IPS DF 6.9 (cell line): Measurements from ENCODE around the gene DLGAP3.

ENCODE experiments used
- DNase-seq: peaks from one replicate; pipeline ENCODE4 v3.0.0-alpha.2; 2013; ENCODE audit warnings: low read depth, low spot score
- H3K27ac ChIP-seq: one replicate; pipeline ENCODE4 v1.5.1; 2013; ENCODE audit warnings: low read length, control low read depth
- H3K27me3 ChIP-seq: 2 replicates; pipeline ENCODE4 v1.6.1; 2013; ENCODE audit warnings: mild to moderate bottlenecking, low read length; ENCODE audit not compliant: control insufficient read depth, insufficient read depth
- H3K36me3 ChIP-seq: 2 replicates; pipeline ENCODE4 v1.6.1; 2013; ENCODE audit warnings: low read length; ENCODE audit not compliant: control insufficient read depth, insufficient read depth
- H3K4me1 ChIP-seq: 2 replicates; pipeline ENCODE4 v1.6.1; 2013; ENCODE audit warnings: low read length; ENCODE audit not compliant: control insufficient read depth, insufficient read depth
- H3K4me3 ChIP-seq: 2 replicates; pipeline ENCODE4 v1.5.1; 2013; ENCODE audit warnings: mild to moderate bottlenecking, low read length
- H3K9me3 ChIP-seq: 2 replicates; pipeline ENCODE4 v1.6.1; 2013; ENCODE audit warnings: low read length, inconsistent platforms; ENCODE audit not compliant: control insufficient read depth, insufficient read depth
- WGBS: extraction: QIAGEN DNeasy Blood & Tissue Kit; methylation state at CpG from one replicate; pipeline ENCODE4 v1.1.7; 2013; ENCODE audit warnings: mixed read lengths, missing lambda C conversion rate; ENCODE audit not compliant: insufficient read length, insufficient coverage; 5-methylcytosine and 5-hydroxymethylcytosine counted together

The DLGAP3 gene, protein sequence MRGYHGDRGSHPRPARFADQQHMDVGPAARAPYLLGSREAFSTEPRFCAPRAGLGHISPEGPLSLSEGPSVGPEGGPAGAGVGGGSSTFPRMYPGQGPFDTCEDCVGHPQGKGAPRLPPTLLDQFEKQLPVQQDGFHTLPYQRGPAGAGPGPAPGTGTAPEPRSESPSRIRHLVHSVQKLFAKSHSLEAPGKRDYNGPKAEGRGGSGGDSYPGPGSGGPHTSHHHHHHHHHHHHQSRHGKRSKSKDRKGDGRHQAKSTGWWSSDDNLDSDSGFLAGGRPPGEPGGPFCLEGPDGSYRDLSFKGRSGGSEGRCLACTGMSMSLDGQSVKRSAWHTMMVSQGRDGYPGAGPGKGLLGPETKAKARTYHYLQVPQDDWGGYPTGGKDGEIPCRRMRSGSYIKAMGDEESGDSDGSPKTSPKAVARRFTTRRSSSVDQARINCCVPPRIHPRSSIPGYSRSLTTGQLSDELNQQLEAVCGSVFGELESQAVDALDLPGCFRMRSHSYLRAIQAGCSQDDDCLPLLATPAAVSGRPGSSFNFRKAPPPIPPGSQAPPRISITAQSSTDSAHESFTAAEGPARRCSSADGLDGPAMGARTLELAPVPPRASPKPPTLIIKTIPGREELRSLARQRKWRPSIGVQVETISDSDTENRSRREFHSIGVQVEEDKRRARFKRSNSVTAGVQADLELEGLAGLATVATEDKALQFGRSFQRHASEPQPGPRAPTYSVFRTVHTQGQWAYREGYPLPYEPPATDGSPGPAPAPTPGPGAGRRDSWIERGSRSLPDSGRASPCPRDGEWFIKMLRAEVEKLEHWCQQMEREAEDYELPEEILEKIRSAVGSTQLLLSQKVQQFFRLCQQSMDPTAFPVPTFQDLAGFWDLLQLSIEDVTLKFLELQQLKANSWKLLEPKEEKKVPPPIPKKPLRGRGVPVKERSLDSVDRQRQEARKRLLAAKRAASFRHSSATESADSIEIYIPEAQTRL

DNA sequence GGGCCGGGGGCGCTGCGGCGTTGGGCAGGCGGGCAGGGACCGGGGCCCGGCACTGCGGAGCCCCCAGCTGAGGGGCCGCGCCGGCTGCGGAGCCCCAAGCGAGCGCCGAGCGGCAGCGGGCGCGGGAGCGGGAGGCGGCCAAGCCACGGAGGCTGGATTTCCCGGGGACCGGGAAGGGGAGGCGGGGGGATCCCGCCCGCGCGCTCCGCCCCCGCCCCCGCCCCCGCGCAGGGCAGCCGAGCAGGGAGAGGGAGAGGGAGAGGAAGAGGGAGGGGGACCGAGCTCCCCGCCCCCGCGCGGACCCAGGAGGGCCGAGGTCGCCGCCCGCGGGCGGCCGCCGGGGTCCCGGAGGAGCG is at the start of gene DLGAP3:
Gene DLGAP3, minus strand, starts transcription at position 154 of the 356 bp plus-strand sequence. CDS start 24,267 bp downstream, outside the sequence.
- Histone ChIP-seq H3K27ac (no peak within 1 kb of the TSS), H3K4me3 (peak within 1 kb of the TSS; percentile 73), H3K4me1 (peaks cover 4% of the 10 kb centered on the region; the same call in 1 of the 2 replicates), H3K36me3 (no peaks in the 10 kb centered on the region), H3K27me3 (peaks cover 6% of the 10 kb centered on the region; the same call in 1 of the 2 replicates), H3K9me3 (no peaks in the 10 kb centered on the region)
- DNase-seq = no peak
- no CpG with 5 or more reads among the region's 50 CpGs for WGBS

DNA sequence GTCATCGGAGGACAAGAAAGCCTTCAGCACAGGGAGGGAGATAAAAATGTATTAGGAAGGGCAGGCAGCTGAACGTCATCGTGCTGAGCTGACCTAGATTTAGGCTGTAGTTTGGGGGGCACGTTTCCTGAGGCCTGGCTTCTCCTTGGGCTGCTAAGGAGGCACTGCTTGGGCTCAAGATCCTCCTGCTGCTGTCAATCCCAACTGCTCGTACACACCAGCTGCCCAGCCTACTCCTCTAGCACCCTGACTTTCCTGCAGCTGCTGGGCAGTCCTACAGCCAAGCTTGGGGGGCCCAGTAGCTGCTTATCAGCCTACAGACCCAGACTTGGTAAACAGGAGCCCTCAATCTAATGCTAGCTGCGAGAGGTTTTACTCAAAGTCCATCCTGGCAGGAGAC is 49.5 kb upstream of the DLGAP3 start:
- Histone ChIP-seq H3K4me1 (peaks cover 1% of the 10 kb centered on the region; the same call in 1 of the 2 replicates), H3K36me3 (no peaks in the 10 kb centered on the region; the same call in 1 of the 2 replicates), H3K27me3 (no peaks in the 10 kb centered on the region), H3K9me3 (no peaks in the 10 kb centered on the region), H3K27ac (no peak overlapping the region), H3K4me3 (no peak overlapping the region)
- WGBS = no CpG with 5 or more reads among the region's 6 CpGs
- DNase-seq = no peak

DNA sequence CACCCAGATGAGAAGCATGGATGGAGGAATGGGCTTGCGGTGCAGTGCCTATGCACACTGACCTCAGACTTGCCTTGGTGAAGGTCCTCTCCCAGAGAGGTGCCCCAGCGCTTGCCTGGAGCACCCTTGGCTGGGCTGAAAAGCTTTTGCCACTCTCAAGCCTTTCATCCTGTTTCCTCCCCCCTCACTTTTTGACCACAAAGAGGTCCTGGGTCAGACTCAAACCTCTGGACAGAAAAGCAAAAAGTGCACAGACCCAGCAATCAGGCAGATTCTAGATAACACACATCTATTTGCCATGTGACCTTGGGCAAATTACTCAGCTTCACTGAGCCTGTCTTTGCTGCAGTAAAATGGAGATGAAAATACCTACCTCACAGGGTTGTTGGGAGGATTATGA is 48.4 kb upstream of the DLGAP3 start:
- Histone ChIP-seq H3K27me3 (no peaks in the 10 kb centered on the region), H3K36me3 (no peaks in the 10 kb centered on the region; the same call in 1 of the 2 replicates), H3K9me3 (no peaks in the 10 kb centered on the region), H3K4me3 (no peak overlapping the region), H3K4me1 (peaks cover 1% of the 10 kb centered on the region; the same call in 1 of the 2 replicates), H3K27ac (no peak overlapping the region)
- WGBS = no CpG with 5 or more reads among the region's 2 CpGs
- no peak for DNase-seq

DNA sequence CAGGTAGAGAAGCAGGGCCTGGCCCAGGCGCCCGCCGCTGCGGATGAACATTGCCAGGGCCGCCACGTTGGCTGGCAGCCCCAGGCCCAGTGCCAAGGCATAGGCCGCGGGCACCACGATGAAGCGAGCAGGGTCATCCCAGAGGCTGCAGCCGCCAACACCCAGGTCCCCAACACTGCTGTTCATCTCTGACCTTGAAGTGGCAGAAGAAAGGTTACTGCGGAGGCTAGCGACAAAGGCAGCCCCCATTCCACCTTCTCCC is 47.7 kb upstream of the DLGAP3 start:
- no peak overlapping the region for H3K4me3 ChIP-seq

DNA sequence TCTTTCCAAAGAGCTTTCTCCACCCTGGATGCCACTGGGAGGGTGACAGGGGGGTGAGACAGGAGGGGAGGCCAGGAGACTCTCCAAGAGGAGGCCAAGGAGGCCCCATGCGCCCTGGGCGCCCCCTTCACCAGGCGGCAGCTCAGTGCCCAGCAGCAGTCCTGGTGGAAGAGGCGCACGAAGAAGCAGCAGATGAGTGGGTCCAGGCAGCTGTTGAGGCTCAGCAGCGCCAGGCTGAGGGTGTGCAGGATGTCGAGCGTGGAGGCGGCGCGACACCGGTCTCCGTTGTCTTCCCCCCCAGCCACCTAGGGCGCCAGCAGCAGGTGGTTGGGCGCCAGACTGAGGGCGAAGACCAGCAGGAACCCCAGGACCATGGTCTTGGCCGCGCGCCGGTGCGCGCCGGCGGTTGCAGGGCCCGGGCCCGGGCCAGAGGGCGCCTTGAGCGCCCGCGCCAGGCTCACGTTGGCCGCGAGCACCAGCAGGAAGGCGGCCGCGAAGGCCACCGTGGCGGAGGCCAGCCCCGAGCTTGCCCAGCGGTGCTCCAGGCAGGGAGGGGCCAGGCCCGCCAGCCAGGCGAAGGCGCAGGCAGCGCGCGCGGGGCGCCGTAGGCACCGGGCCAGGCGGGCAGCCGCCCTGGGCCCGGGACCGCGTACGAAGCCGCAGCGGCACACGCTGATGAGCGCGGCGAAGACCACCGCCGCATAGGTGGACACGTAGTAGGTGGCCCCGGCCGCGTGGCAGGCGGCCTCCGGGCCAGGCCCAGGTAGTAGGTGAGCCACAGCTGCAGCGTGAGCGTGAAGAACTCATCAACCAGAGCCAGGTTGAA is 47.1 kb upstream of the DLGAP3 start:
- Histone ChIP-seq H3K27me3 (no peaks in the 10 kb centered on the region), H3K4me3 (no peak overlapping the region), H3K4me1 (peaks cover 1% of the 10 kb centered on the region; the same call in 1 of the 2 replicates), H3K9me3 (no peaks in the 10 kb centered on the region), H3K27ac (no peak overlapping the region), H3K36me3 (no peaks in the 10 kb centered on the region; the same call in 1 of the 2 replicates)
- DNase-seq = no peak
- WGBS = no CpG with 5 or more reads among the region's 72 CpGs

More for the DNA sequence above, 47.7 kb upstream of the DLGAP3 start:
- no peak overlapping the region for H3K27ac ChIP-seq
- peaks cover 1% of the 10 kb centered on the region; the same call in 1 of the 2 replicates for H3K4me1 ChIP-seq
- H3K9me3 ChIP-seq = no peaks in the 10 kb centered on the region
- no peaks in the 10 kb centered on the region for H3K27me3 ChIP-seq
- DNase-seq = no peak
- WGBS = no CpG with 5 or more reads among the region's 13 CpGs
- no peaks in the 10 kb centered on the region; the same call in 1 of the 2 replicates for H3K36me3 ChIP-seq

DNA sequence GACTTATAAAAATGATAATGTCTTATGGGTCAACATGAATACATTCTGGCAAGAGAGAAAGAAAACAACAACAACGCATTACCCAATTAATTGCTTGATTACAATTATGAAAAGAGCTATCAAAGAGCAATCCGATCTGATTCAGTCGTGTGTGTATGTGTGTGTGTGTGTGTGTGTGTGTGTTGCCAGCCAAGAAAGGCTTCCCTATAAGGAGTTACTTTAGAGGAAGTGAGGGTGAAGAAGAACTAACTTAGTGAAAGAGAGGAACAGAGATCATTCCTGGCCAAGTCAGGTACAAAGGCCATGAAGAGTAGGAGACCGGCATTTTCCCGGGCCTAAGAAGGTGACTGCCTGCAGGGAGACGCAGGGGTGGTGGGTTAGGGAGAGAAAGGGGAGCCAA is 46.3 kb upstream of the DLGAP3 start:
- no CpG with 5 or more reads among the region's 6 CpGs for WGBS
- no peaks in the 10 kb centered on the region for H3K27me3 ChIP-seq
- H3K9me3 ChIP-seq = no peaks in the 10 kb centered on the region
- no peak for DNase-seq
- peaks cover 3% of the 10 kb centered on the region for H3K4me1 ChIP-seq
- no peaks in the 10 kb centered on the region; the same call in 1 of the 2 replicates for H3K36me3 ChIP-seq
- H3K4me3 ChIP-seq = no peak overlapping the region
- H3K27ac ChIP-seq = no peak overlapping the region

DNA sequence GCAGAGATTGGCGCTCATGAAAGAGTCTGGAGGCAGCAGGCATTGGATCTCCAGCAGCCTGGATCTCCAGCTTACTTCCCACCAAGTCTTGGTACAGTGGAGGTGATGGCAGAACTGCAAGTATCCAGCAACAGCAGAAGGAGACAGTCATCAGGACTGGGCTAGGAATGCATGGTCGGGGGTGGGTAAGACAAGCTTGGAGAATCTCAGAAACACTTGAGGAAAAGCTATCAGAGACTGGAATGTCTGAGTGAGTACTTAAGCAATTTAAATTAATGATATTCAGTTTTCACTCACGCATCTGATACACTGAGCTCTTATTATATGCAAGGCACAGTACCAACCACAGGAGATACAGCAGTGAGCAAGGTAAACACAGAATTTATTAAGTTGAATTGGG is 45.9 kb upstream of the DLGAP3 start:
- WGBS = no CpG with 5 or more reads among the region's 3 CpGs
- H3K27ac ChIP-seq = no peak overlapping the region
- no peaks in the 10 kb centered on the region for H3K9me3 ChIP-seq
- H3K36me3 ChIP-seq = no peaks in the 10 kb centered on the region; the same call in 1 of the 2 replicates
- no peaks in the 10 kb centered on the region for H3K27me3 ChIP-seq
- no peak overlapping the region for H3K4me3 ChIP-seq
- H3K4me1 ChIP-seq = peaks cover 3% of the 10 kb centered on the region
- DNase-seq = no peak

DNA sequence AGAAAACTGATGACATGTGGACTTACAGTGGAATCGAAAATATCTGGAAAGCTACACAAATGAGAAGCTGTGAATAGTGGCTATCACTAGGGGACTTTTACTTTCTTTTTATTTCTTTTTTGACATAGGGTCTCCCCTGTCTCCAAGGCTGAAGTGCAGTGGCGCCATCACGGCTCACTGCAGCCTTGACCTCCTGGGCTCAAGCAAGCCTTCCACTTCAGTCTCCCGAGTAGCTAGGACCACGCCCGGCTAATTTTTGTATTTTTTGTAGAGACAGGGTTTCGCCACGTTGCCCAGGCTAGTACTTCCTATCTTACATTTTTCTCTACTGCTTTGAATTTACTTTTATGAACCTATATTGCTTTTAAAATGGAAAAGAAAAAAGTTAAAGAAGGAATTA is 45.2 kb upstream of the DLGAP3 start:
- no peaks in the 10 kb centered on the region for H3K9me3 ChIP-seq
- H3K4me3 ChIP-seq = no peak overlapping the region
- H3K36me3 ChIP-seq = no peaks in the 10 kb centered on the region; the same call in 1 of the 2 replicates
- DNase-seq = no peak
- peaks cover 3% of the 10 kb centered on the region for H3K4me1 ChIP-seq
- H3K27me3 ChIP-seq = no peaks in the 10 kb centered on the region
- no peak overlapping the region for H3K27ac ChIP-seq
- WGBS = no CpG with 5 or more reads among the region's 8 CpGs

DNA sequence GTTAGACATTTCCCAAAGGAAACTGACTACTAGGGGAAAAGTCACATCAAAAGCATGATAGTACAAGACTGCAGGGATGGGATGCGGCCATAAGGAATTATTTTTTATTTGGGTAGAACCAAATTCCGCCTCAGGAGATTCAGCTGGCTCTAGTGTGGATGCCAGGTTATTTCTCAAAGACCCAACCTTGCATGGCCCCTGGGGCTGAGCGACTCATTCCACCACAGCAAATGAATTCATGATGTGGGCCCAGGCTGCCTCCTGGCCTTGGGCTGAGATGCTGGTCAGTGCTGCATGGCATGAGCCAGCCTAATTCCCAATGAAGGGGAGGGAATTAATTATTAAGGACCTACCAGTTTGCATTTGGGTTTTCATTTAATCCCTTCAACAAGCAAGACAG is 43.9 kb upstream of the DLGAP3 start:
- no peaks in the 10 kb centered on the region for H3K9me3 ChIP-seq
- H3K4me3 ChIP-seq = no peak overlapping the region
- no peaks in the 10 kb centered on the region for H3K27me3 ChIP-seq
- DNase-seq = no peak
- H3K27ac ChIP-seq = no peak overlapping the region
- no peaks in the 10 kb centered on the region; the same call in 1 of the 2 replicates for H3K36me3 ChIP-seq
- H3K4me1 ChIP-seq = peaks cover 3% of the 10 kb centered on the region
- WGBS = no CpG with 5 or more reads among the region's 3 CpGs

DNA sequence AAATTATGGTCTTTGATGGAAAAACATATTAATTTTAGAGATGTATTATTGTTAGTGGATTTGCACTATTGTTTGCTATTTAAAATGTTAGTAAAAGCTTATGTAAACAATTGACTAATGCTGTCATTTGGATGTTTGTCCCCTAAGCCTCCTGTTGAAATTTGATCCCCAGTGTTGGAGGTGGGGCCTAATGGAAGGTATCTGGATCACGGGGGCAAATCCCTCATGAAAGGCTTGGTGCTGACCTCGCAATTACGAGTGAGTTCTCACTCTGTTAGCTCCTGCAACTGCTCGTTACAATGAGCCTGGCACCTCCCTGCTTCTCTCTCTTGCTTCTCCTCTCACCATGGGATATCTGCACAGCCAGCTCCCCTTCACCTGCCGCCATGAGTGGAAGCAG is 41.4 kb upstream of the DLGAP3 start:
- no peak overlapping the region for H3K4me3 ChIP-seq
- no CpG with 5 or more reads among the region's 5 CpGs for WGBS
- no peaks in the 10 kb centered on the region for H3K9me3 ChIP-seq
- H3K27ac ChIP-seq = no peak overlapping the region
- peaks cover 2% of the 10 kb centered on the region; the same call in 1 of the 2 replicates for H3K4me1 ChIP-seq
- peak; percentile 31 for DNase-seq
- H3K36me3 ChIP-seq = no peaks in the 10 kb centered on the region
- H3K27me3 ChIP-seq = no peaks in the 10 kb centered on the region
